ENCODE data around the gene TRMU.

The TRMU gene

DNA sequence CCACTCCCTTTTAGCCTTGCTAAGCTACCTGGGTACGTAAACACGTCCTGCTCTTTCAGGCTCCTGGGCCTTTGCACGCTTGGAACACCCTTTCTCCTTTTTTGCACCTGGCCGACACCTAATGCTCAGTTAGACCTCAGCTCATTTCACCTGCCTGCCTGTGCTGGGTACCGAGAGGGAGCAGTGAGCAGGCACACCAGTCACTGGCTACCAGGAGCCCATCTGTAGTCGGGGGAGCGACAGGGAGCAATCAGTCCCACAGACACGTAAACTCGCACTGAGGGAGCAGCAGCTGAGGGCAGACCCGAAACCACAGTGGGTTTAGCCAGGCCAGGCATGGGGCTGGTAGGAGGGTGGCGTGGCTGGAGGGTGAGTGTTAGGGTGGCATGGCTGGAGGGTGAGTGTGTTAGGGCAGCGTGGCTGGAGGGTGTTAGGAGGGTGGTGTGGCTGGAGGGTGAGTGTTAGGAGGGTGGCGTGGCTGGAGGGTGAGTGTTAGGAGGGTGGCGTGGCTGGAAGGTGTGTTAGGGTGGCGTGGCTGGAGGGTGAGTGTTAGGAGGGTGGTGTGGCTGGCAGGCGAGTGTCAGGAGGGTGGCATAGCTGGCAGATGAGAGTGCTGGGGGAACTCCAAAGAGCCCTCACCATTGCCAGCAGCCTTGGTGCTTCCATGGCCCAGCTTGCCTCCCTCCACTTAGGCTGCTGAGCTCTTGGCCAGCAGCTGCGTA is 45.2 kb upstream of the TRMU start:
- DNase-seq (ENCODE audit: low spot score) = no peak

DNA sequence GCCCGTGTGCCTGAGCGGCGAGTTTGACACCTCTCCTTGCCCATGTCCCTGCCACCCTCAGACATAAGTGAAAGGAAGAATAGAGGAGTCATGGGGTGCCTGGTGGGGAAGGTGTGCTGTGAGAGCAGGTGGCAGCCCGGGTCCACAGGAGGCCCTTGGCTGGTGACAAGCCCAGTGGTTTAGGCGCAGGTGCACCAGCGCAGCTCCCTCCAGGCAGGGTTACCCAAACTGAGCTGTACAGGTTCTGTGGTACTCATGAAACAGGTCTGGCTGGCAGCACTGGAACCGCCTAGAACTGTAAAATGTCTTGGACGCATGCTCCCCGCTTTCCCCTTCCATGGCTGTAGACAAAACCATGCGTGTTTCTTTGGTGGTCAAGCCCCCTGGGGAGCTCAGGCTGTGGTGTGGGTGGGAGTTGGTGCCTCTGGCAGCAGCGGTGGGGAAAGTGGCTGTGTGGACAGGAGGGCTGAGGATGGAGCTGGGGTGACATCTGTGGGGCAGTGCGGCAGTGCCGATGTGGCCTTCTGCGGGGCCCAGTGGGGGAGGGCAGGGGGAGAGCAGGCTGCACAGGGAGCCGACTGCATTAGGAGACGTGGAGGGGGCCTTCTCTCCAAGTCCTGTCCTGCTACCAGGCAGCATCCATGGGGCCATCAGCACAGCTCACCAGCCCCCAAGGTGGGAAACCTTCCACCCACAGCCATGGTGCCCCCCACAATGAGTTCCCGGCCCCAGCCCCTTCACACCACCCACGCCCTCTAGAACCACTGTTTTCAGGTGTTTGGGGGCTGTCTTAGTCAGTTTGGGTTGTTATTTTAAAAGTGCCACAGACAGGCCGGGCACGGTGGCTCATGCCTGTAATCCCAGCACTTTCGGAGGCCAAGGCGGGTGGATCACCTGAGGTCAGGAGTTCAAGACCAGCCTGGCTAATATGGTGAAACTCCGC is 44.4 kb upstream of the TRMU start:
- DNase-seq (ENCODE audit: low spot score) = no peak
- TF ChIP-seq, protein P1, sequence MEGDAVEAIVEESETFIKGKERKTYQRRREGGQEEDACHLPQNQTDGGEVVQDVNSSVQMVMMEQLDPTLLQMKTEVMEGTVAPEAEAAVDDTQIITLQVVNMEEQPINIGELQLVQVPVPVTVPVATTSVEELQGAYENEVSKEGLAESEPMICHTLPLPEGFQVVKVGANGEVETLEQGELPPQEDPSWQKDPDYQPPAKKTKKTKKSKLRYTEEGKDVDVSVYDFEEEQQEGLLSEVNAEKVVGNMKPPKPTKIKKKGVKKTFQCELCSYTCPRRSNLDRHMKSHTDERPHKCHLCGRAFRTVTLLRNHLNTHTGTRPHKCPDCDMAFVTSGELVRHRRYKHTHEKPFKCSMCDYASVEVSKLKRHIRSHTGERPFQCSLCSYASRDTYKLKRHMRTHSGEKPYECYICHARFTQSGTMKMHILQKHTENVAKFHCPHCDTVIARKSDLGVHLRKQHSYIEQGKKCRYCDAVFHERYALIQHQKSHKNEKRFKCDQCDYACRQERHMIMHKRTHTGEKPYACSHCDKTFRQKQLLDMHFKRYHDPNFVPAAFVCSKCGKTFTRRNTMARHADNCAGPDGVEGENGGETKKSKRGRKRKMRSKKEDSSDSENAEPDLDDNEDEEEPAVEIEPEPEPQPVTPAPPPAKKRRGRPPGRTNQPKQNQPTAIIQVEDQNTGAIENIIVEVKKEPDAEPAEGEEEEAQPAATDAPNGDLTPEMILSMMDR (IDR thresholded peaks at IDR 0.05; ENCODE audit: extremely low read depth, missing control alignments) = no peak

More for the DNA sequence above, 45.2 kb upstream of the TRMU start:
- TF ChIP-seq, protein P1 (IDR thresholded peaks at IDR 0.05; ENCODE audit: extremely low read depth, missing control alignments) = no peak

DNA sequence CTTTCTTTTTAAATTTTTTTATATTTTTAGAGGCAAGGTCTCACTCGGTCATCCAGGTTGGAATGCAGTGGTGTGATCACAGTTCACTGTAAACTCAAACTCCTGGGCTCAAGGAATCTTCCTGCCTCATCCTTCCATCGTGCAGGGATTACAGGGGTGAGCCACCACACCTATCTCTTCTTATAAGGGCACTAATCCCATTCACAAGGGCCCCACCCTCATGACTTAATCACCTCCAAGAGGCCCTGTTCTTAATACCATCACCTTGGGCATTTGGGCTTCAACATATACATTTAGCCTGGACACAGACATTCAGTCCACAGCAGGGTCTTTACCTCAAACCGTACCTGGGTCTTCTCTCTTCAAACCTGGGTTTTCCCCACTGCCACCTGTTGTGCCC is 43.3 kb upstream of the TRMU start:
- no peak for DNase-seq (ENCODE audit: low spot score)
- TF ChIP-seq, protein P1 (IDR thresholded peaks at IDR 0.05; ENCODE audit: extremely low read depth, missing control alignments) = no peak

GRCh38 chr22:46292732-46293131 is 42.8 kb upstream of the TRMU start:
- DNase-seq (ENCODE audit: low spot score) = no peak
- TF ChIP-seq, protein P1 (IDR thresholded peaks at IDR 0.05; ENCODE audit: extremely low read depth, missing control alignments) = no peak

DNA sequence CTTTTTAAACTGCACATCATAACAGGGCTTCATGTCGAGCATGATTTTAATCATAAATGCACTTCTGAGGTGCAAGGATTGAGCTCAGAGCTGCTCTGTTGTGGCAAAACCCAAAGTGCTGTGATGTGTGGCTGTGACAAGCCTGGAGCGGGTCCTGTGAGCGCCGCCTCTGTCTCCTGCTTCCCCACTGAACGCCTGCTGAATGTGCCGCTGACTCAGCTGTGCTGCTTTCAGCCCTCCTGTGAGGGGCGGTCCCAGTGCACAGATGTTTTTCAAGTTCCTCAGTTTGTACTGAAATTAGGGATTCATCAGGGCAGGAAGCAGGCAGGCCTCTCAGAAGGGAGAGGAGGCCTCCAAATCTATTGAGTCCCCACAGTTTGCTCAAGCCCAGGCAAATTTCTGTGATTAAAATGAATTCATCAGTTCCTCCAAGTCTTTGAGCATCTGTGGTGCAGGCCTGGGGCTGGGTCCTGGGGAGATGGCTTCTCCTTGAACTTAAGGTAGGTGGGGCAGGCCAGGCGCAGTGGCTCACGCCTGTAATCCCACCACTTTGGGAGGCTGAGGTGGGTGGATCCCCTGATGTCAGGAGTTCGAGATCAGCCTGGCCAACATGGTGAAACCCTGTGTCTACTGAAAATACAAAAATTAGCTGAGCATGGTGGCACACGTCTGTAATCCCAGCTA is 41.8 kb upstream of the TRMU start:
- TF ChIP-seq, protein P1 (IDR thresholded peaks at IDR 0.05; ENCODE audit: extremely low read depth, missing control alignments) = no peak
- DNase-seq (ENCODE audit: low spot score) = no peak

DNA sequence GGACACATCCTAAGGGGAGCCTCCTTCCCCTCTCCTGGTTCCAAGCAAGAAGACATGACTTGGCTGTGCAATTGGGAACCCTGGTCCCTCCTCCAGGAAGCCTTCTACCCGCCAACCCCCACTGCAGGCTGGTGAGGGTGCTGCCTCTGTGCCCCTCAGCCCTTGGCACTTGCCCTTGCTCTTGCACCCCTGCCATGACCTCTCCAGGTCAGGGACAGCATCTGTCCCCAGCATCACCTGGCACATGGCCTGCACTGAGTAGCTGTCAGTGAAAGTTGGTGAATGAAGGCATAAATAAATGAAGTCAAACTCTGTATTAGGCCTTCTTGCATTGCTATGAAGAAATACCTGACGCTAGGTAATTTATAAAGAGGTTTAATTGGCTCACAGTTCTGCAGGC is 40.7 kb upstream of the TRMU start:
- DNase-seq (ENCODE audit: low spot score) = no peak
- TF ChIP-seq, protein P1 (IDR thresholded peaks at IDR 0.05; ENCODE audit: extremely low read depth, missing control alignments) = no peak

Data from GM20000 (cell line).